ENCODE results near the gene APOBR.
"Not testable (repeated sequence)": the region's sequence is repeated elsewhere in the genome, so short reads cannot be mapped to it uniquely, and the experiment has no call there.

The APOBR gene

DNA sequence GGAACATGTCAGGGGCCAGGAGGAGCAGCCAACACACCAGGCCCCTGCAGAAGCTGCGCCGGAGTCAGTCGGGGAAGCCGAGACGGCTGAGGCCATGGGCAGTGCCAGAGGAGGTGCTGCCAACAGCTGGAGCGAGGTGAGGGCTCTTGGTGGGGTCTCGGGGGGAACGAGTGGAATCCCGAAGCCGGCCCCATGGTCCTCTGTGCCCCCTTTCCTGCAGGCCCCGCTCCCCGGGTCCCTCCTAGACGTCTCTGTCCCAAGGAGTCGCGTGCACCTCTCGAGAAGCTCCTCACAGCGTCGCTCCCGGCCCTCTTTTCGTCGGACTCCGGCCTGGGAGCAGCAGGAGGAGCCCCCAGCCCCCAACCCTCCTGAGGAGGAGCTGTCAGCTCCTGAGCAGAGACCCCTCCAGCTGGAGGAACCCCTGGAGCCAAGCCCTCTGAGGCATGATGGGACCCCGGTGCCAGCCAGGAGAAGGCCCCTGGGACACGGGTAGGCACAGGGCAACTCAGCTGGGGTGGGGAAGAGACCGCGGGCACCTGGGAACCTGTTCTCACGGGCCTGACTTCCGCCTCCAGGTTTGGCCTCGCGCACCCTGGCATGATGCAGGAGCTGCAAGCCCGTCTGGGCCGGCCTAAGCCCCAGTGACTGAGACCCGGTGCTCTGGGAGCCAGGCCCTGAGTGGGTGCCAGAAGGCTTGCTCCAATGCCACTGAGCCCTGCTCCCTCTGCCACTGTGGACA lies 3.6 kb downstream of the APOBR start:
- DNase-seq (ENCODE audit: low read depth), result no peak

DNA sequence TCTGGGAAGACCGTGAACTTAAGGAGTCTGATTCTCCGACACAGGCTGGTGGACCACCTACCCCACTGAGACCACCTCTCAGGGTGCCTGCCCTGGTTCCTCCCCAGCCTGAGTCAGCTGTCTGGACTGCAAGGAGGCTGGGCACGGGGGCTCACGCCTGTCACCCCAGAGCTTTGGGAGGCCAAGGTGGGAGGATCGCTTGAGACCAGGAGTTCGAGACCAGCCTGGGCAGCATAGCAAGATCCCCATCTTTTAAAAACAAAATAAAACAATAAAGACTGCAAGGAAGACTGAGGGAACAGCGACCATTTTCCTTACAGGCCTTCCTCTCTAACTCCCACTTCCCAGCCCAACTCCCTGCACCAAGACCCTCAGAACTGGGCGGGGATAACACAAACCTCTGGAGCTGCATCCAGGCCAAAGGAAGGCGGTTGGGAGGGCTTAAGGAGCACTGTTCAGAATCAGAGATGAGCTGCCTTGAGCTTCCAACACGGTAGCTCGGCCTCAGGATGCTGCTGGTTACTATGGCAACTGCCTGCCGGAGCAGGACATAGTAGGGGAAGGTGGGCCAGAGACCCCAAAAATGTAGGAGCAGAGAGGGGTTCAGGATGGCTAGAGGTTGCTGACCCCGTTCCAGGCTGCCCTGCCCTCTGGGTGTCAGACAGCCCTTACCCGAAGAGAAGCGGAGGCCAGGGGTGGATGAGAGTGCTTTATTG lies 4.4 kb downstream of the APOBR start:
- no peak for DNase-seq (ENCODE audit: low read depth)

DNA sequence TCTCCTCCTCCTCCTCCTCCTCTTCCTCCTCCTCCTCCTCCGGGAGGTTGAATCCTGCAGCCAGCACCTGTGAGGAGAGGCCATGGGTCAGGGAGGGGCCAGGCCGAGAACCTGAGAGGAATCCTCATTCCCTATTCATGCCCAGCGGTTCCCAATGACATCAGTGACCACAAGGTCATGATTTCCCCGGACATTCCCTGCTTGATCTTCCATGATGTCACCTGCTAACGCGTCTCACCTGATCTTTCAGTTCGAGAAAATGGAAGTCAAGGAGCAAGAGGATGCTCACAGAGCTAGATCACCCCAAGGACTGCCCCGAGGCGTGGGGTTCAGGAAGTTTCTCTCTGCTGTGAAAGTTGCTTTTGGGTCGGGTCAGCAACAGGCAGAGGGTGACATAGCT lies 5.4 kb downstream of the APOBR start:
- DNase-seq (ENCODE audit: low read depth), result no peak

DNA sequence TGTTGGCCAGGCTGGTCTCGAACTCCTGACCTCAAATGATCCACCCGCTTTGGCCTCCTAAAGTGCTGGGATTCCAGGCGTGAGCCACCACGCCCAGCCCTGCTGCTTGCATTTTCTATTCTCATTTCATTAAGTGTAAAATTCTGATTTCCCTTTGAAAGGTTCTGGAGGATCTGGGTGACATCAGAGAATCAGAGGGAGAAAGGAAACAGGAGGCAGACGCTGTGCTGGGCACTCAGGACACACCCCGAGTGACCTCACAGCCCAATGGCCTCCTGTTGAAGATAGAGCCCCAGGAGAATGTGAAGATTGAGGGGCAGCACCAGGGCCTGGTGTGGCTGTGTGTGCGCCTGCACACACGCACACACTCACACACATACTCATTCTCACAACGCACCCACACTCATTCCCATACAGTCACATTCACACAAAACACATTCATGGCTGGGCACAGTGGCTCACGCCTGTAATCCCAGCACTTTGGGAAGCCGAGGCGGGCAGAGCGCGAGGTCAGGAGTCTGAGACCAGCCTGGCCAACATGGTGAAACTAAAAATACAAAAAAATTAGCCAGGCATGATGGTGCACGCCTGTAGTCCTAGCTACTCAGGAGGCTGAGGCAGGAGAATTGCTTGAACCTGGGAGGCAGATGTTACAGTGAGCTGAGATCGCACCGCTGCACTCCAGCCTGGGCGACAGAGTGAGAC lies 6.2 kb downstream of the APOBR start:
- not testable (repeated sequence) for DNase-seq (ENCODE audit: low read depth)

DNA sequence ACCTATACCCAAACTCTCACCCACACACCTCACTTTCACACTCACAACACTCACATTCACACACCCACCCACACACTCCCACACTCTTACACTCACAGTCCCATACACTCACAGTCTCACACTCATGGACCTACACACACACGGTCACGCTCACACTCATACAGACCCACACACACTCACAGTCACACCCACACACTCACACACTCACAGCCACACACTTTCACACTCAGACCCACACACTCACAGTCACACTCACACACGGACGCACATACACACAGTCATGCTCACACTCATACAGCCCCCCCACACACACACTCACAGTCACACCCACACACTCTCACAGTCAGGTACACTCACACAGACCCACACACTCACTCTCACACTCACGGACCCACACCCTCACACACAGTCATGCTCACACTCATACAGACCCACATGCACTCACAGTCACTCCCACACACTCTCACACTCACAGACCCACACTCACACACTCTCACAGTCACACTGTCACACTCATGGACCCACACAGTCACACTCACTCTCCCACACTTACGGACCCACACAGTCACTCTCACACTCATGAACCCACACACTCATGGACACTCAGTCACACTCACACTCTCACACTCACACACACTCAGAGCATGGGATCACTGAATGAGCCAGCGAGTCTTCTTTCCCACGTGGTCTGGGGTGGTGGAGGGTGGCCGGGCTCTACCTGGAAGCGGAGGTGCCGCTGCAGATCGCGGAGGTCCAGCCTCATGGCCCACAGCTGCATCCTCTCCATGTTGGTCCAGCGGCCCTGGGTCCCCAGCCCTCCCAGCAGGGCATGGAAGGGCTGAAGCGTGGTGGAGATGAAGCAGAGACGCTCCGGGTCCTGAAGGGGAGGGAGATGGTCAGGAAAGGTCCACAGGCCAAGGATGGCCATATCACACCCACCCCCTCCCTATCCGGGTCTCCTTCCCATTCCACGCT lies 7.1 kb downstream of the APOBR start:
- no peak for DNase-seq (ENCODE audit: low read depth)

DNA sequence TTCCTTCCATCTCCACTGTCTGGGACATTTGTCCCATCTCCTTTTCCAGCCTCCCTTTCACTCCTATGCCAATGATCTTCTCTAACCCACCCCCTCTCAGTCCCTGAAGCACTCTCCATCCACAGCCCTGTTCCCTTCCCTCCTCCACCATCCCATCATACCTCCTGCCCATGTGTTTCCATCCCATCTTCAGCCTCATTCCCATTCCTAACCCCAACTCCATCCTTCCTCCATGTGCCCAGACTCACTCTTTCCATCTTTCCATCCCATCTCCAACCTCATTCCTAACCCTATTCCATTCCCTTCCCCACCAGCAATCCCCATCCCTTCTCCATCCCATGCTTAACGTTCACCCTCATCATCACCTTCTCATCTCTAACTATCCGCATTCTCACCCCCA lies 7.8 kb downstream of the APOBR start:
- no peak for DNase-seq (ENCODE audit: low read depth)

DNA sequence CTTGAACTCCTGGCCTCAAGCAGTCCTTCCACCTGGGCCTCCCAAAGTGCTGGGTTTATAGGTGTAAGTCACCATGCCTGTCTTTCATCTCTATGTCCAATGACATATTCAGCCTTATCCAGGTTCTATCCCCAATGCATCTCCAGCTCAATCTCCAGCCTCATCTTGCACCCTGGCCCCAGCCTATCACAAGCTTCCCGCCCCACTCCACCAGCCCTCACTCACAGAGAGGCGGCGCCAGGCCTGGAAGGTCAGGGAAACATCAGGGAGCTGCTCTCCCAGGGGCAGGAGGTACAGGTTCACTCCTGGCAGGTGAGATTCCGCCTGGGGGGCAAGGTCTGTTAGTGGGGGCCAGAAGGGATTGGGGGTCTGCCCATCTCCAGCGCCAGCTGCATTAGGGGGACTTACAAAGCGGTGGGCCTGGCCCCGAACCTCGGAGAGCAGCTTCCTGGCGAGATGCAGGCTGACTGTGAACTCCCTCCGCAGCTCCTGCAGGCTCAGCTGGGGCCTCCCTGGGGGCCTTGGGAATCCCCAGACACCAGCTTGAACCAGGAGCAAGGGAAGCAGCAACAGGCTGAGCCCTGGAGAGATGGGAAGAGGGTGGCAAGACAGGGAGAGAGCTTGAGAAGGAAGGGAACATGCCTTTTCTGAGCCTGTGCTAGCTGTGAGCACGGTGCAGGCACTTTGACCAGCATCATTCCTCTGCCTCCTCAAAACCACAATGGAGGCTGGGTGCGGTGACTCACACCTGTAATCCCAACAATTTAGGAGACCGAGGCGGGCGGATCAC lies 9.2 kb downstream of the APOBR start:
- DNase-seq (ENCODE audit: low read depth), result no peak

DNA sequence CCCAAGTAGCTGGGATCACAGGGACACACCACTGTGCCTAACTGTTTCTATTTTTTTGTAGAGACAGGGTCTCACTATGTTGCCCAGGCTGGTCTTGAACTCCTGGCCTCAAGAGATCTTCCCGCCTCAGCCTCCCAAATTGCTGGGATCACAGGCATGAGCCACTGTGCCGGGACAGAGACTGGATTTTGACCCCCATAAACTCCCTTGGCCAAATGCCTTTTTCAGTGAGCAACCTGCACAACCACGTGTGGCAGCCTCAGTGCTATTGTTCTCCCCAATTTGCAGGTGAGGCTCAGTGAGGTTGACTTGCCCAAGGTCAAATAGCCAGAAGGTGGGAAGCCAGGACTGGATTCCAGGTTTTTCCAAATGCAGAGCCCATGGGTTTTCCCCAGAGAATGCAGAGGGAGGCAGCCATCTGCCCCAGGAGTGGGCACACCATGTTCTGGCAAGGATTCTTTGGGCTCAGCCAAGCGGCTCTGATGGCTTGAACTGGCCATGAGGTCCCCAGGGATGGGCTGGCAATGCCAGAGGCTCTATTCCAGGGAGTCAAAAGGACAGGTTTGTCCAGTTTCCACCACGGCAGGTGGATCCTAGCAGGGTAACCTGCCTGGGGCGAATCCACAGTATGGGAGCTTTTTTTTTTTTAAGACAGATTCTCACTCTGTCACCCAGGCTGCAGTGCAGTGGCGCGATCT lies 10.4 kb downstream of the APOBR start:
- no peak for DNase-seq (ENCODE audit: low read depth)

DNA sequence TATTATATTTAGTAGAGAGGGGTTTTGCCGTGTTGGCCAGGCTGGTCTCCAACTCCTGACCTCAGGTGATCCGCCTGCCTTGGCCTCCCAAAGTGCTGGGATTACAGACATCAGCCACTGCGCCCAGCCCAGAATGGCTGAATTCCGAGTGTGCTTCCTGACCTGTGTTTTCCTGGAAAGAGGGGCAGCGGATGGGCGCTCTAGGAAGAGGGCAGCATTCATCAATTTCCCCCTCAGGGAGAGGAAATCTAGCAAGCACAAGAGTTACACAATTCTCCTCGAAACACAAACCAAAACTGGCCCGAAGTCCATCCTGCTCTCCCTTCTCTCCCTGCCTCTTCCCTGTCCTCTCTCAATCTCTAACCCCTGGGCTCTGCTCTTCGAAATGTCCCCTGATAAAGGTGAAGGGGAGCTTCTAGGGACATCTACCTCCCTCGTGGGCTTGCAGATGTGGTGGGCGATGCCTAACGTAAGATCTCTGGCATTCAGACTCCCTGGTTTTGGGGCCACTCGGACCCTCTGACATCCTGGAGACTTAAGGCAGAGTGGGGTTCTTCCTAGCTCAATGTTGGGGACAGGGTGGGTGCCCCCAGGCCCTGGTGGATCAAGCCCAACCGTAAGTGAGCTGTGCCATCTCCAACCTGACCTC lies 11.2 kb downstream of the APOBR start:
- DNase-seq (ENCODE audit: low read depth), result no peak

DNA sequence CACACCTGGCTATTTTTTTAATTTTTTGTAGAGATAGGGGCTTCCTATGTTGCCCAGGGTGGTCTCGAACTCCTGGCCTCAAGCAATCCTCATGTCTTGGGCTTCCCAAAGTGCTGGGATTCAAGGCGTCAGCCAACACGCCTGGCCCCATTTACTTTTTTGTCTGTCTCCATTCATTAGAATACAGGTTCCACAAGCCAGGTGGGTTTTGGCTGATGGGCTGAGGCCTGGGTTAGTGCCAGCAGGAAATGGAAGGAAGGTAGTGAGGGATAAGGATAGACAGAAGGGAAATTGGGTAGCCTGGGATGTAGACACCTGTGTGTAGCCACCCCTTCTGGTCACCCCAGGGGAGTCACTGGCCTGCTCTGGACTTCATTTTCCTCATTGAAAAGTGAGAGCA lies 16.6 kb downstream of the APOBR start:
- DNase-seq (ENCODE audit: low read depth), result no peak

DNA sequence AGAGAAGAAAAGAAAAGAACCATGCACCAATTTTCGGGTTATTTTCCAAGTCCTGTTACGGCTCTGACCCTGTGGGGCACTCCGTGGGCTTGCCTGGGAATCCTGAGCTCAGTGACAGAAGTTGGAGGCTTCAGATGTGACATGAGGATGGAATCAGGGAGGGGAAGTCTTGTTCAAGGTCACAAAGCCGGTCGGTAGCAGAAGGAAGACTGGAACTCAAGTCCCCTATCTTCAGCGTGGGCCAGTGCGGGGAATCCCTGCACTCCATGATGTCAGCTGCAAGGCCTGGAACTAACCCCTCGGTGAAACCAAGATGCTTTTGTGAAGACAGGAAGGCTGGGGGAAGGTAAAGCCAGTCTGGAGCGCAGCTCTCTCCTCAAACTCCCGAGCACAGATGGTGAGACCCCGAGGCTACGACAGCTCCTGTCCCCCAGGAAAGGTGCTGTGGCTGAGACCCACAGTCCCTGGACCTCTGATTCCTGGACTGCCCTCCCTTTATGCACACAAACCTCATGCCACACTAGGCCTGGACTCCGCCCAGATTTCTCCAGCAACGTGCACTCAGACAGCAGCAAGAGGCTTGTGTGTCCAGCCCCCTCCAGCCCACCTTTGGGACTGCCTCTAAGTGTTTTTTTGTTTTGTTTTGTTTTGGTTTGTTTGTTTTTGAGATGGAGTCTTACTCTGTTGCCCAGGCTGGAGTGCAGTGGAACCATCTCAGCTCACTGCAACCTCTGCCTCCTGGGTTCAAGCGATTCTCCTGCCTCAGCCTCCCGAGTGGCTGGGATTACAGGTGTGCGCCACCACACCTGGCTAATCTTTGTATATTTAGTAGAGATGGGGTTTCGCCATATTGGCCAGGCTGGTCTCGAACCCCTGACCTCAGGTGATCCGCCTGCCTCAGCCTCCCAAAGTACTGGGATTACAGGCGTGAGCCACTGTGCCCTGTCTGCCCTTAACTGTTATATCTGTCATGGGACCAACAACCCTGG lies 17.7 kb downstream of the APOBR start:
- DNase-seq (ENCODE audit: low read depth), result no peak

DNA sequence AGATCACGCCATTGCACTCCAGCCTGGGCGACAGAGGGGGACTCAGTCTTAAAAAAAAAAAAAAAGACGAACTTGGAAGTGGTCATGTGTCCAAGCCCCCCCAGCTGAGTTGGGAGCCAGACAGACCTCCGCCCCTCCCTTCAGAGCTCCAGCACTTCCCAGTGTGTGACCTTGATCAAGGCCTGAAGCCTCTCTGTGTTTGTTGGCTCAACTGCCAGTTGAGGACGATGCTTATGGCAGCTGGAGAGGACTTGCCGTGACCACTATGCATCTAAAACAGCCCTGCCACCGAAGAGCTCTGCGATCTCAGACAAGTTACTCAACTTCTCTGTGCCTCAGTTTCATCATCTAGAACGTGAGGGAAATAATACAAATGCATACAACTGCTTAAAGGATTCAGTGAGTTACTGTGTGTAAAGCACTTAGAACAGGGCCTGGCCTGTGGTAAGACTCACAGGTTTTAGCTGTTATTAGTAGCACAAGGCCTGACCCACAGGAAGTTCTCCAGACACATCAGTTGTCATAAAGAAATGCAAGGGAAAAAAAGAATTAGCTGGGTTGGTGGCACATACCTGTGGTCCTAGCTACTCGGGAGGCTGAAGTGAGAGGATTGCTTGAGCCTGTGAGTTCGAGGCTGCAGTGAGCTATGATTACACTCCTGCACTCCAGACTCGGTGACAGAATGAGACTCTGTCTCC lies 19.2 kb downstream of the APOBR start:
- DNase-seq (ENCODE audit: low read depth), result no peak

DNA sequence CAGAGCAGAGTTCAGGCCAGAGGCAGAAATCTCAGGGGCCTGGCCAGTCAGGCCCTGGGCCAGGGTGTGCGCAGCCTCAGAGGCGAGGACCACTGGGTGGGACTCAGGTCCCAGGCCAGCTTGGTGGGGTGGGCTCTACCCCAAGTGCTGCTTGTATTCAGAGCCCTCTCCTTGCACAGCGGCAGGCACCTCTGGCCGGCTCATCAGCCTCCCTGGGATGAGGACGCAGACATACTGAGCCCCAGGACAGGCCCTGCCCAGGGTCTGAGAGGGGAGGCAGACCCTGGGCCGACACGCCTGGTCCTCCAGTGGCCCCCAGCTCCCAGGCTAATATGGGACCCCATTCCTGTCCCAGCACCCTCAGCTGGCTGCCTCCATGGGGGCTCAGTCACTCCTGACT lies 19.8 kb downstream of the APOBR start:
- DNase-seq (ENCODE audit: low read depth), result no peak

DNA sequence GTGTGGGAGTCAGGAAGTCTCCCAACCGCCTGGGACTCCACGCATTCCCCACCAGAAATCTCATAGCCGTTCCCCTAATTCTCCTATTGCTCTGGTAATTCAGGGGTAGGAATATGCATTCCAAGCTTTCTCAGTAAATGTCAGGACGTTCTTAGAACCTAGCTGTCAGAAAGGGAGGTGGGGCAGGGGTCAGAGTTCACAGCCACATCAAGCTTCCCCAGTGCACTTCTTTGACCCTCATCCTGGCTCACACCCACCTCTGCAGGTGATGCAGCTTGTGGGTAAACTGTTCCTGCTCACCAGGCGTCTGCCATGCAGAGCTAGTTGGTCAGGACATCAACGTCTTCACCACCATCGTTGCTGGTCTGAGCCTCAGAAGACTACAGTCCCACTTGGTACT lies 26.2 kb downstream of the APOBR start:
- no peak for DNase-seq (ENCODE audit: low read depth)

DNA sequence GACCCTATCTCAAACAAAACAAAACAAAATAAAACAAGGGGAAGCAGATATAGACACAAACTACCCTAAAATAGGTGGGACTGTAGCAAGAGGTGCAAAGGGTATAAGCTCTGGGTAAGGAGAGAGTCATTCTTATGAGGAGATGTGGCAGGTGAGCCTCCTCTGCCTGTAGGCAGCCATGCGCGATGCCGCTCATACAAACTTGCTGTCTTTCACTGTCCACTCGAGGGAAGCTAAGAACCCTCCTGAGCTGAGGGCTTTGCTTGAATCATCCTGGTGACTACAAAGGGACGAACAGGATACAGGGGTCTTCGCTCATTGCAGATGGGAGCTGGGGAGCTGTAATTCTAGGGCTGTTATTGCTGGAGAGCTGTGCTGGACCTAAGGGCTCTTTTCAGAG lies 27.0 kb downstream of the APOBR start:
- no peak for DNase-seq (ENCODE audit: low read depth)

DNA sequence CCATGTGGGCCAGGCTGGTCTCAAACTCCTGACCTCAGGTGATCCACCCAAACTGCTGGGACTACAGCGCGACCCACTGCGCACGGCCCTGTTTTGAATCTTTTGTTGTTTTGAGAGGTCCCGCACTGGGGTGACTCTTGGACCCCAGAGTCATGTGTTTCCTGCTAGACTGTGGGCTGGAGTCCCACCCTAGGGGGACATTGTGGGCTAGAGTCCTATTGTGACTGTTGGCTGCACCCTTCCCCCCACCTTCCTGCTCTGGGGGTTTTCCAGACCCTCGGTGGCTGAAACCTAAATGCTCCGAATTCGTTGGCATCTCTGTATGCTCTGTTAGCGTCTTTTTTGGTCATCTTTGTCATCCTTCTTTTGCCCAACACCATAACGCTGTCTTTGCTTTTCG lies 28.3 kb downstream of the APOBR start:
- no peak for DNase-seq (ENCODE audit: low read depth)

DNA sequence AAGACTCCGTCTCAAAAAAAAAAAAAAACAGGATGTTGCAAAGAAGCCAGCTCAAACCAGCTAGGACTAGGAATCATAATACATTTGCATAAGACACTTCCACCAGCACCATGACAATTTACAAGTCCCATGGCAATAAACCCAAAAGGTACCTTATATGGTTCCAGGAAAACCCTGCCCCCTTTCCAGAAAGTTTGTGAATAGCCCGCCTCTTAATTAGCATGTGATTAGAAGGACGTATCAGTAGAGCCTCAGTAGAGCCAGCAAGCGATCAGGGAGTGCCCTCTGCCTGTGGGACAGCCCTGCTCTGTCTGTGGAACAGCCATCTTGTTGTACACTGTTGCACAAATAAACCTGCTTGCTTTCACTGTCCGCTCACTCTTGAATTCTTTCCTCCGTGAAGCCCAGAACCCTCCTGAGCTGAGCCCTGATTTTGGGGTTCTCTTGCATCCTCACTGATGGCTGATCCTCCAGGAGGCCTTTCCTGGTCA lies 30.3 kb downstream of the APOBR start:
- DNase-seq (ENCODE audit: low read depth), result no peak
